MV-4-11 (cell line): ENCODE results near the gene CCDC201.
"Not testable (repeated sequence)": the region's sequence is repeated elsewhere in the genome, so short reads cannot be mapped to it uniquely, and the experiment has no call there.

Experiments
- DNase-seq: peaks from one replicate; lab custom pipeline; 2025; lab: John Stamatoyannopoulos, UW

Gene CCDC201

GRCh38 chr7:45817913-45818312 lies 55.0 kb downstream of the CCDC201 start:
- DNase-seq, result not testable (repeated sequence)

DNA sequence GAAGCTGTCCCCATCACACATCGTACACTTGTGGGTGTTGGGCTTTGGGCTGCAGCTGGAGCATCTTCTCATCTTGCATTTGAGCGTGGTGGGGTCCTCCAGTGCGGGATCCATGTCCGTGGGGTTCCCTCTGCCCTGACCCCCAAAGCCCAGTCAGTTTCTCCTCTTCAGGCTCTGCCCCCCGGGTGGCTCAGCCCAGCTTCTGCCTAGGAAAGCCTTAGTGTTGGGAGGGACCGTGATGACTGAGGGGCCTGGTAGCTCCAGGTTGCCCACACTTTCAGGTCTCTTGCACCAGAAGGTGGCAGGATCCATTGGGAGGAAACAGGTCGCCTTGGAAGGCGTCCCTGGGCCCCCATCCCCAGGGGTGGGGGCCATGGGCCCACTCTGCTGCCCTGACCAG lies 55.9 kb downstream of the CCDC201 start:
- DNase-seq, result not testable (repeated sequence)

DNA sequence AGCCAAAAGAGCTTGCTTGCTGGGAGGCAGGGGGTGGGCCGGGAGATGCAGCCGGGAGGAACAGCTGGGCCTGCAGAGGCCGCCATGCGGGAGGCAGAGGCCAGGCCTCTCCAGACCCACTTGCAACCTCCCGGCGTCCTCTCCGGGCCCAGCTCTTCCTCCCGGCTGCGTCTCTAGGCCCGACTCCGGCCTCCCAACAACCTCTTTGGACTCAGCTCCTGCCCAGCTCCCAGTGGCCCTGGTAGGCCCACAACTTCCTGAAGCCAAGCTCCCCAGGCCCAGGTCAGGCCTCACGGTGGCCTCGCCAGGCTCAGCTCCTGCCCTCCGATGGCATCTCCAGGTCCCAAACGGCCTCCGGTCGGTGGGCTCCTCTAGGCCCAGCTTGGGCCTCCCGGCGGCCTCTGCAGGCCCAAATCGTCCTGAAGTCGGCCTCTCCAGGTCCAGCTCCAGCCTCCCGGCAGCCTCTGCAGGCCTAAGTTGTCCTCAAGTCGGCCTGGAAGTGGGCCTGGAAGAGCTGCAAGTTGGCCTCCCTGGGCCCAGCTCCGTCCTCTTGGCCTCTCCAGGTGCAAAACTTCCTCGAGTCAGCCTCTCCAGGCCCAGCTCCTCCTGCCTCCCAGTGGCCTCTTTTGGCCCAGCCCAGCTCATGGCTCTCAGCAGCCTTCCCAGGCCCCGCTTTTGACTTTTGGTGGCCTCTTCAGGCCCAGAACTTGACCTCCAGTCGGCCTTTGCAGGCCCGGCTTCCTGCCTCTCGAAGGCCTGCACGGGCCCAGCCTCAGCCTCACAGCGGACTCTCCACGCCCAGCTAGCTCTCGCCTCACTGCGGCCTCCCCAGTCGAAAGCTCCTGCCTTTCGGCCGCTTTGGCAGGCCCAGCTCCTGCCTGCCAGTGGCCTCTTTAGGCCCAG lies 58.4 kb downstream of the CCDC201 start:
- DNase-seq, result not testable (repeated sequence)

GRCh38 chr7:45813771-45814170 lies 59.1 kb downstream of the CCDC201 start:
- not testable (repeated sequence) for DNase-seq

GRCh38 chr7:45812946-45813345 lies 59.9 kb downstream of the CCDC201 start:
- no peak for DNase-seq

- DNase-seq, result not testable (repeated sequence)
Observed at GRCh38 chr7:45811652-45812234, 61.1 kb downstream of the CCDC201 start.

DNA sequence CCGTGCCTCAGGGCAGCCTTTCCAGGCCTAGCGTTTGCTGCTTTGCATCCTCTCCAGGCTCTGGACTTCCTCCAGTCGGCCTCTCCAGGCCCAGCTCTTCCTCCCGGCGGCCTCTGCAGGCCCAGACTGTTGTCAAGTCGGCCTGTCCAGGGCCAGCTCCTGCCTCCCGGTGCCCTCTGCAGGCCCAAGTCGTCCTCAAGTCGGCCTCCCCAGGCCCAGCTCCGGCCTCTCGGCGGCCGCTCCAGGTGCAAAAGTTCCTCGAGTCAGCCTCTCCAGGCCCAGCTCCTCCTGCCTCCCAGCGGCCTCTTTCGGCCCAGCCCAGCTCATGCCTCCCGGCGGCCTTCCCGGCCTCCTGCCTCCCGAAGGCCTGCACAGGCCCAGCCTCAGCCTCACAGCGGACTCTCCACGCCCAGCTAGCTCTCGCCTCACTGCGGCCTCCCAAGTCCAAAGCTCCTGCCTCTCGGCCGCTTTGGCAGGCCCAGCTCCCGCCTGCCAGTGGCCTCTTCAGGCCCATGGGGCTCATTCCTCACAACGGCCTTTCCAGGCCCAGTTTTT lies 62.4 kb downstream of the CCDC201 start:
- not testable (repeated sequence) for DNase-seq
